Activated T-cell treated with anti-CD3 and anti-CD28 coated beads, Interleukin-2, amount 50 U/mL, for 4 hours (primary cell): ENCODE measurements around the gene BST1. TPM values are rescaled to one million over a fixed set of nuclear protein-coding genes. Genes with fewer than 3 reads are reported as not detected.
"Not testable (repeated sequence)": the region's sequence is repeated elsewhere in the genome, so short reads cannot be mapped to it uniquely, and the experiment has no call there.

Experiments used
- ATAC-seq, 2 donors: fragments of 200-7000 bp; cut with Tn5 transposase; one replicate each; pipeline ENCODE4 v1.10.0; 2021
- DNase-seq: peaks from one replicate; pipeline ENCODE4 v3.0.0-alpha.2; 2020
- H3K27me3 Mint-ChIP-seq: one replicate; pipeline ENCODE4 v1.8.0; 2021; ENCODE audit warnings: low read depth, mixed read lengths
- H3K36me3 Mint-ChIP-seq: one replicate; pipeline ENCODE4 v1.8.0; 2022; ENCODE audit warnings: mixed read lengths; ENCODE audit not compliant: insufficient read depth
- H3K4me1 Mint-ChIP-seq: one replicate; pipeline ENCODE4 v1.8.0; 2021; ENCODE audit warnings: low read depth, mixed read lengths
- H3K4me3 Mint-ChIP-seq: one replicate; pipeline ENCODE4 v1.8.0; 2021; ENCODE audit warnings: mild to moderate bottlenecking, moderate library complexity, mixed read lengths
- H3K9me3 Mint-ChIP-seq: one replicate; pipeline ENCODE4 v1.8.0; 2021; ENCODE audit warnings: mixed read lengths
- total RNA-seq, 3 donors: library from RNA; stranded (reverse); gene quantifications; one replicate each; pipeline ENCODE4 v1.2.1, GENCODE V29; 2021

BST1 gene
- total RNA-seq, 3 donors from 2014 or later = 0.18 to 0.41 TPM; not detected in 1

DNA sequence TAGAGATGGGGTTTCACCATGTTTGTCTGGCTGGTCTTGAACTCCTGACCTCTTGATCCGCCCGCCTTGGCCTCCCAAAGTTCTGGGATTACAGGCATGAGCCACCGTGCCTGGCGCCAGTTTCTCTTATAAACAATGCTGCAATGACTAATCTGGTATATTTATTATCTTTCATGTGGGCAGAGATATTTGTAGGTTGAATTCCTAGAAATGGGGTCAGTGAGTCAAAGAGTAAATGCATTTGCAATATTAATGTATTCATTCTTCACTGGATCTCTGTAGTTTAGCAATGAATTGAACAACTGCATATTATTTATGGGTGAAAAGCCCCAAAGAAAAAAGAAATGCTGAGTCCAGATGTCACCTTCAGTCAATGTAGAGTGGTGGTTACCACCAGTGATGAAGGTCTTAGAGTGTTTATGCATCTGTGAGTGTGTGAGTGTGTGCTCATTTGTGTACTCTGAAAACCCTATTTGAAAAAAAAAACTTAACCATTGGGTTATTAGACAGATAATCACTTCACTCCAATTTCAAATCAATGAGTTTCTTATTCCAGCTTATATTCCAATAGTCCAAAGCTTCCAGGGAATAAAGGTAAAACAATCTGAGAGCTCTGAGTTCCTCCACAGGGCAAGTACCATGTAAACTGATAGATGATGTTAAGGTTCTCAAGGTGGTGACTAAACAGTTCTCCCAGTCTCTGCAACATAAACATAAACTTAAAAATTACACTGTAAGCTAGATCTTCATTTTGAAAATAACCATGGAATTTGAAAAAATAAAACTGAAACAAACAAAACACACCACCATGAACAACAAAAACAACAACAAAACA lies 52.7 kb downstream of the BST1 start:
- ATAC-seq = peak; percentile 40 to 59
- DNase-seq = peak; percentile 37
- Mint-ChIP-seq H3K36me3 (no peaks in the 10 kb centered on the region), H3K4me1 (peaks cover 52% of the 10 kb centered on the region), H3K9me3 (peaks cover 5% of the 10 kb centered on the region), H3K4me3 (peak overlapping the region; percentile 68), H3K27me3 (no peaks in the 10 kb centered on the region)

DNA sequence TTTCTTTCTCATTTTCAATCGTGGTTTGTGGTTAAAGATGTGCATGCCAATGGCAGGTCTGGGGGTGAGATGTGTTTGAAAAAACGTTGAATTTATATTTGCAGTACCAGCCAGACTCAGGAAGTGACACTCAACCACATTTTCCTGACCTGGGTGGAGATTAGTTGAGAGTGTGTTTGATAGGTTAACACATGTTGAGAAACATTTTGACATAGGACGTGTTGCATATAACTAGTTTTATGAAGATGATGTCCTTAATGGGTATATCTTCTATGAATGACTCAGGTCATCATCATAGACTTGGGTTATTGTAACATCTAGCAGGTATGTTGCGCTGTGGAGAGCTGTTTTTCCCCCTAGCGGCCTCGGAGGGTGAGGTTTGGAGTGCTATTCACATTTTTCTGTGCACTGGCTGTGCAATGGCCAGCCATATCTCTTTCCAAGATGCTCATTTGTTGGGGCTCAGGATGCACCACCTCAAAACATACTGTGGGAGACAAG lies 53.5 kb downstream of the BST1 start:
- H3K4me1 Mint-ChIP-seq = peaks cover 52% of the 10 kb centered on the region
- no peaks in the 10 kb centered on the region for H3K27me3 Mint-ChIP-seq
- H3K4me3 Mint-ChIP-seq = peak overlapping the region; percentile 68
- DNase-seq = peak; percentile 69
- H3K36me3 Mint-ChIP-seq = no peaks in the 10 kb centered on the region
- no peaks in the 10 kb centered on the region for H3K9me3 Mint-ChIP-seq
- ATAC-seq = peak; percentile 82 to 84

DNA sequence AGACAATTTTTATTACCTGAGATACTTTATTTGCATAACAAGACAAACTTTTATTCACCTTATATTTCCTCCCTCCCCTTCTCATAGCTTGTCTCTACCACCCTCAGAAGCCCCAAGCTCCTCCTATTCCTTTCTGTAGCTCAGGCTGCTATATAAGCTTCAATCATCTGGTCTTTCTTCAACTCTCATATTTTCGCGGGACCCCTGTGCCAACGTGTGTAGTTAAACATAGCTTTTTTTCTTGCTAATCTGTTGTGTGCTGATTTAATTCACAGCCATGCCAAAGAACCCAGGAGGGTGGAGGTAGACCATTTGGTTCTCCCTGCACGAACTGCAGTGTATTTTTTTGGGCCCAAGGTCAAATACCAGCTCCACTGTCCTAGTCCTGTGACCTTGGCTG lies 54.2 kb downstream of the BST1 start:
- no peak for ATAC-seq
- no peaks in the 10 kb centered on the region for H3K27me3 Mint-ChIP-seq
- no peaks in the 10 kb centered on the region for H3K36me3 Mint-ChIP-seq
- DNase-seq = no peak
- H3K4me3 Mint-ChIP-seq = peak overlapping the region; percentile 68
- peaks cover 52% of the 10 kb centered on the region for H3K4me1 Mint-ChIP-seq
- no peaks in the 10 kb centered on the region for H3K9me3 Mint-ChIP-seq

DNA sequence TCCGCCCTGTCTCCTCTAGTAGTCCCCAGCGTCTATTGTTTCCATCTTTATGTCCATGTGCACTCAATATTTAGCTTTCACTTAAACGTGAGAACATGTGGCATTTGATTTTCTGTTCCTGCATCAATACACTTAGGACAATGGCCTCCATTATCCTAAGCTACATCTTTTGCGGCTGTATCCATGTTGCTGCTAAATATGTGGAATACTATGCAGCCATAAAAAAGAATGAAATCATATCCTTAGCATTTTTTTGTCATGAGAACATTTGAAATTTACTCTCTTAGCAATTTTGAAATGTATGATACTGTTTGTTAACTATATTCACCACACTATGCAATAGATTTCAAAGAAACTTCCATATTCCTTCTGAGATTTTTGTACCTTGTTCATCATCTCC lies 55.4 kb downstream of the BST1 start:
- no peaks in the 10 kb centered on the region for H3K9me3 Mint-ChIP-seq

DNA sequence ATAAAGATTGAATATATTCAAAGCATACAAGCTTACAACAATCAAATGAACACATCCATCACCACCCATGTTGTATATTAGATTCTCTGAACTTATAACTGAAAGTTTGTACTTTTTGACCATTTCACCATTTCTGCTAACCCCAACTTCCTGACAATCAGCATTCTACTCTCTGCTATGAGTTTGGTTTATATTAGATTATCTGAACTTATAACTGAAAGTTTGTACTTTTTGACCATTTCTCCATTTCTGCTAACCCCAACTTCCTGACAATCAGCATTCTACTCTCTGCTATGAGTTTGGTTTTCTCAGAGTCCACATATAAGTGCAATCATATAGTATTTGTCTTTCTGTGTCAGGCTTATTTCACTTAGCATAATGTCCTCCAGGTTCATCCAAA lies 59.6 kb downstream of the BST1 start:
- H3K4me1 Mint-ChIP-seq = peaks cover 42% of the 10 kb centered on the region
- not testable (repeated sequence) for H3K36me3 Mint-ChIP-seq, H3K4me3 Mint-ChIP-seq, ATAC-seq, H3K9me3 Mint-ChIP-seq, DNase-seq, H3K27me3 Mint-ChIP-seq

More for the DNA sequence above, 55.4 kb downstream of the BST1 start:
- H3K27me3 Mint-ChIP-seq = no peaks in the 10 kb centered on the region
- peaks cover 53% of the 10 kb centered on the region for H3K4me1 Mint-ChIP-seq
- DNase-seq (no peak), ATAC-seq (no peak)
- no peak overlapping the region for H3K4me3 Mint-ChIP-seq
- H3K36me3 Mint-ChIP-seq = no peaks in the 10 kb centered on the region

DNA sequence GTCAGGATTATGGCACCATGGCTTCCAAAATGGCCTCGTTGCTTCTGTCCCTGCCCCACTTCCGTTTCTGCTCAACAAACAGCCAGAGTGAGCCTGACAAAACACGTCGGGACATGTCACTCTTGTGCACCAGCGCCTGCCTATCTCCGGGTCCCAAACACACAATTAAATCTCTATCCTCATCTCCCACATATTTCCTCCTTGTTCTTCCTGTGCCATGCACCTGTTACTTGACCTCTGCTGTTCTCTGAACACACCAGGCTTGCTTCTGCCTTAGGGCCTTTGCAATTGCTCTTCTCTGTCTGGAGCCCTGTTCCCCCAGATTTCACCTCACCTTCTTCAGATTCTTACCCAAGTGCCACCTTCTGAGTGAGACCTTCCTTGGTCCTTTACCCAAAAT lies 62.5 kb downstream of the BST1 start:
- peaks cover 5% of the 10 kb centered on the region for H3K9me3 Mint-ChIP-seq
- no peak for DNase-seq
- H3K4me1 Mint-ChIP-seq = peaks cover 44% of the 10 kb centered on the region
- no peak overlapping the region for H3K4me3 Mint-ChIP-seq
- H3K36me3 Mint-ChIP-seq = no peaks in the 10 kb centered on the region
- no peaks in the 10 kb centered on the region for H3K27me3 Mint-ChIP-seq
- ATAC-seq = no peak

DNA sequence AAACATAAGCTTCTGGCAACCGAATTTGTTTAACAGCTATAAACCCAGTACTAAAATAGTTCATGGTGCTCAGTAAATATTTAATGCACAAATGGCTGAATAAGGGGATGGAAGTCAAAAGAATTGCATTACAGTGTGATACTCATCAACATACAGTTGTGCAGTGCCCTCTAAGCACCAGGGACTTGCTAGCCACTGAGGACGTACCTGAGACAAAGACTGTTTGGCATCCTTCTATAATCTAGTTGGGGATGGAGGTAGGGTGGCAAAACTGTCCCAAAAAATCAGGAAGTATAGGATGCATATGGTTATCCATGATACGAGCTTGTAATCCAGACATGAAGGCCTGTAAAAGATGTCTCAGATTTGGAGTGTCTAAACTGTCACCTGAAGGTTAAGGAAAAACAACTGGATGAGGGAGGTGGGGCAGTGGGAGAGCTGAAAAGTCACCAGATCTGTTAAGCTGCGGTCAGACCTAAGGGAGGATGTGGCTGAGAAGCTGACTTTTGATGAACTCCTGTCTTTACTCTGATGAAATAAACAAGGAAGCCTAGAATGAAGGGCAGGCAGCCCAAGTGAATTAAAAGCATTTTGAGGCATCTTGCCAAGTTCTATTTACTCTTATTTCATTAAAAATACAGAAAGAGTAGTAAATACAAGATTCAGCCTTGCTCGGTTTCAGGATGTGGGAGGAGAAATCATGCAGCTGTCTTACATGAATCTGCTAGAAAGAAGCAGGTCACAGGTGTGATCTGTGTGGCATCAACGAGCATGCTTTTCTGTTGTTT lies 63.2 kb downstream of the BST1 start:
- Mint-ChIP-seq H3K27me3 (no peaks in the 10 kb centered on the region), H3K4me3 (peak overlapping the region; percentile 55), H3K36me3 (no peaks in the 10 kb centered on the region), H3K9me3 (peaks cover 5% of the 10 kb centered on the region), H3K4me1 (peaks cover 50% of the 10 kb centered on the region)
- DNase-seq = no peak
- ATAC-seq = peak; percentile 82 to 85

DNA sequence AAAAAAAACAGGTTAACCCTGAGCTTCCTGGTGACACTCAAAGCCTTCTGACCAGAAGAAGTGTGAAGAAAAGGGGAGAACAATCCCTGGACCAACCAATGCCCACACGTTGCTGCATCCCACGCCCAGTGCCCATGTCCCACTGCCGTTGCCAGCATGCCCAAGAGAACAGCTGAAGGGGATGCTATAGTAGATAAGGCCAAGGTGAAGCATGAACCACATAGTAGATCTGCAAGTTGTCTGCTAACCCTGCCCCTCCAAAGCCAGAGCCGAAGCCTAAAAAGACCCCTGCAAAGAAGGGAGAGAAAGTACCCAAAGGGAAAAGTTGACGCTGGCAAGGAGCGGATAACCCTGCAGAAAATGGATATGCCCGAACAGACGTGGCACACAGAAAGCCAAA lies 64.0 kb downstream of the BST1 start:
- Mint-ChIP-seq H3K9me3 (peaks cover 5% of the 10 kb centered on the region), H3K4me3 (no peak overlapping the region), H3K27me3 (no peaks in the 10 kb centered on the region), H3K4me1 (peaks cover 57% of the 10 kb centered on the region), H3K36me3 (no peaks in the 10 kb centered on the region)
- ATAC-seq (no peak), DNase-seq (no peak)

DNA sequence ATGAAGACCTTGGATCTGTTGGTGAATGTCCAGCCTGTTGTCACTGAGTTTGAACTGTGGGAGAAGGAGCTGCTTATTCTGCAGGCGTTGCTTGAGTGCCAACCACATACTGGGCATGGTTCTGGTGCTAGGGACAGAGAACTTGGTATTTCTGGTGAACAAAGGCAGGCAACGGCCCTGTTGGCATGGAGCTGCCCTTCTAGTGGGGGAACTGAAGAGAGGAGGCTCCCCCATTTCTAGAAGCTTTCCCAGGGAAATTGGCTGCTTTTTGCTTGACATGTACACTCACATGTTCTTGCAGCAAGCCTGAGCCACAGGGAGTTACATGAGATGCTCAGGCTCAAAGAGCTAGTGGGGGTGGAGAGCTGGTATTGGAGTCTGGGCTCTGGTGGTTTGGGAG lies 66.3 kb downstream of the BST1 start:
- Mint-ChIP-seq H3K9me3 (peaks cover 5% of the 10 kb centered on the region), H3K27me3 (no peaks in the 10 kb centered on the region), H3K4me3 (no peak overlapping the region), H3K4me1 (peaks cover 71% of the 10 kb centered on the region), H3K36me3 (no peaks in the 10 kb centered on the region)
- DNase-seq (no peak), ATAC-seq (no peak)

DNA sequence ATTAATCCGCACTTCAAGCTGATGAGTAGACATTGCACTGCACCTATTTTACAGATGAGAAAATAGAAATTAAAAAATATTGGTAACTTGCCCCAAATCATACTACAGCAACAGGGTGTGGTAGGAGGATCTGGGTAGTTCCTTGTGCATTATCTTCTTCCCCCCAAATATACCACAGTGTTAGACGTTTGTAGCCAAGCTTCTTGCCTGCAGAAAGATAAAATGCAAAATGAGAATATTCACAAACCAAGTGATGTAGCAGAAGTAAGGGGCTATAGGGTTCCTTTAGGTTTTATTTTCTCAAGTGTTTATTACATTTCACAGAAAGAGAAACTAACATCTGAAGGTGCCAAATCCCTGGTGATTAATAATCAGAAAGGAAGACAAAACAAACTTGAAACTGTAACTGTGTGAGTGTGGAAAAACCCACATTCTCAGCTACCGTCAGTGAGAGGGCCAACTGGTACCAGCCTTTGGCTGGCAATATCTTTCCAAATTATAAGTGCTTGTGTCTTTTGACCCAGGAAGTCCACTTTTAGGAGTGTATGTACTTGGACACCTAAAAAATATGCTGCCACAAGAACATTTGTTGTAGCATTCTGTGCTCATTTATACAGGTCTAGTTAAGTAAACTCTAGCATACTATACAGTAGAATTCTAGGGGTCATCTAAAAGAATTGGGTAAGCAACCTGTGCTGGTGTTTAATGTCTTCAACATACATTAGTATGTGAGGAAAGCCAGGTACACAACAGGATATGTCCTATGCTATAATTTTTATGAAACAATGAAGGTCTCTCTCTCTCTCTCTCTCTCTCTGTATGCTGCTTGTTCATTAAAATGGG lies 68.6 kb downstream of the BST1 start:
- peaks cover 3% of the 10 kb centered on the region for H3K27me3 Mint-ChIP-seq
- H3K4me1 Mint-ChIP-seq = peaks cover 55% of the 10 kb centered on the region
- H3K4me3 Mint-ChIP-seq = peak overlapping the region; percentile 43
- no peaks in the 10 kb centered on the region for H3K36me3 Mint-ChIP-seq
- peak; percentile 90 to 93 for ATAC-seq
- H3K9me3 Mint-ChIP-seq = no peaks in the 10 kb centered on the region
- DNase-seq = no peak

DNA sequence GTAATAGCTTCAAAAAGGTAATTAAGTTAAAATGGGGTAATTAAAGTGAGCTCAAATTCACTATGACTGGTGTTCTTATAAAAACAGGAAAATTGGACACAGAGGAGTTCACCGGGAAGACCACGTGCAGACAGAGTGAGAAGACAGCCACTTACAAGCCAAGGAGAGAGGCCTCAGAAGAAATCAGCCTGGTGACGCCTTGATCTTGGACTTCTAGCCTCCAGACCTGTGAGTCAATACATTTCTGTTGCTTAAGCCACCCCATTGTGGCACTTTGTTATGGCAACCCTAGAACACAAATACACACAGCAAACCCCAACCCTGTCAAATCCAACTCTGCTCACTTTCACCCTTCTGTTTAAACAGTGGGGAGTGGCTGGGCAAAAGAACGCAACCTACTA lies 71.2 kb downstream of the BST1 start:
- H3K36me3 Mint-ChIP-seq = no peaks in the 10 kb centered on the region
- no peaks in the 10 kb centered on the region for H3K9me3 Mint-ChIP-seq
- no peak for DNase-seq
- H3K27me3 Mint-ChIP-seq = peaks cover 3% of the 10 kb centered on the region
- no peak overlapping the region for H3K4me3 Mint-ChIP-seq
- no peak for ATAC-seq
- peaks cover 54% of the 10 kb centered on the region for H3K4me1 Mint-ChIP-seq

DNA sequence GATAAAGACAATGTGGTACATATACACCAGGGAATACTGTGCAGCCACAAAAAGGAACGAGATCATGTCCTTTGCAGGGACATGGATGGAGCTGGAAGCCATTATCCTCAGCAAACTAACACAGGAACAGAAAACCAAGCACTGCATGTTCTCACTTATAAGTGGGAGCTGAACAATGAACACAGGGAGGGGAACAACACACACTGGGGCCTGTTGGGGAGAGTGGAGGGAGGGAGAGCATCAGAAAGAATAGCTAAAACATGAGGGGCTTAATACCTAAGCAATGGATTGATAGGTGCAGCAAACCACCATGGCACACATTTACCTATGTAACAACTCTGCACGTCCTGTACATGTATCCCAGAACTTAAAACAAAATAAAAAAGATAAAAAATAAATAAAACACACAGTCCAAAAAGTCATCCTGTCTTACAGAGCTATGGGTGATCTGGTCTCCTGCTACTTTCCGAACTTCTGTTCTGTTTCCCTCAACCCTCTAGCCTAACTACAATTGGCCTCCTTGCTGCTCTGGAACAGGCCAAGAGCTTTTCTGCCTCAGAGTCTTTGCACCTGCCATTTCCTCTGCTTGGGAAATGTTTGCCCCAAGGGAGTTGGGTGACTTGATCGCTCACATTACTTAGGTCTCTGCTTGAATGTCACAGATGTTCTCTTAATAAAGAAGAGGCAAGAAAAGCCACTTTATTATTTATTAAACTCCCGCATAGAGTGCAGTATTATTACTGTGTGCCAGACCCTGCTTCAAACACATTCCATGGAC lies 74.2 kb downstream of the BST1 start:
- DNase-seq = no peak

DNA sequence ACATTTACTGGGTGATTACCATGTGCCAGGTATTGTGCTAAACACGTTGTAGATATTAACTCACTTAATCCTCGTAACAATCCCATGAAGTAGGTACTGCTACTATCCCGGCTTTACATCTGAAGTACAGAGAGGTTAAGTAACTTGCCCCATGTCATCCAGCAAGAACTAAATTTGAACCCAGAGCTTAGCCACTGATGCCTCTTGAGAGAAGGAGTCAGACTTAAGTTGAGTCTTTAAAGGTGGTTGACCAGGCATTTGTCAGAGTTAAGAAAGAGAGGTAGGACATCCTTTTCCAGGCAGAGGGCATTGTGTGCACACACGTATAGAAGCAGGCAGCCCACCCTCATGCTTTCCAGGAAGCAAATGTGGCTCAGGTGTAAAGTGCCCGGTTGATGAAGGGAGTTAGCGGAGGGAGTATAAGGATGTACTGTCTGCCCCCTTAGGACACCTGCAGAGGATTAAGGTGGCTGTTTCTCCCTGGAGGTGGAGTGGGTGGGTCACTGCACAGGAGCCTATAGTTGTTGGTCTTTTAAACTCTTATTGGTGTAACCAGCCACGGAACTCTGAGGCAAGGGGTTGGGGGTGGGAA lies 74.9 kb downstream of the BST1 start:
- no peak for ATAC-seq
- peaks cover 13% of the 10 kb centered on the region for H3K36me3 Mint-ChIP-seq

More for the DNA sequence above, 74.2 kb downstream of the BST1 start:
- H3K4me1 Mint-ChIP-seq = peaks cover 60% of the 10 kb centered on the region
- H3K4me3 Mint-ChIP-seq = no peak overlapping the region
- H3K36me3 Mint-ChIP-seq = peaks cover 11% of the 10 kb centered on the region
- ATAC-seq = no peak
- no peaks in the 10 kb centered on the region for H3K9me3 Mint-ChIP-seq
- peaks cover 3% of the 10 kb centered on the region for H3K27me3 Mint-ChIP-seq

More for the DNA sequence above, 74.9 kb downstream of the BST1 start:
- H3K9me3 Mint-ChIP-seq = no peaks in the 10 kb centered on the region
- H3K4me3 Mint-ChIP-seq = peak overlapping the region; percentile 88
- H3K4me1 Mint-ChIP-seq = peaks cover 59% of the 10 kb centered on the region
- DNase-seq = no peak
- H3K27me3 Mint-ChIP-seq = peaks cover 3% of the 10 kb centered on the region
